ENCODE measurements around the gene FBXL2.
"Not testable (repeated sequence)": the region's sequence is repeated elsewhere in the genome, so short reads cannot be mapped to it uniquely, and the experiment has no call there.

The FBXL2 gene

GRCh38 chr3:33315826-33316225 lies 38.6 kb downstream of the FBXL2 start:
- DNase-seq (ENCODE audit: extremely low read depth in 1 of 2, low read depth in 1 of 2): no peak

- DNase-seq (ENCODE audit: extremely low read depth in 1 of 2, low read depth in 1 of 2): no peak
Observed at GRCh38 chr3:33317963-33318709, 40.9 kb downstream of the FBXL2 start.

GRCh38 chr3:33318710-33319380 lies 41.6 kb downstream of the FBXL2 start:
- no peak for DNase-seq (ENCODE audit: extremely low read depth in 1 of 2, low read depth in 1 of 2)

- no peak for DNase-seq (ENCODE audit: extremely low read depth in 1 of 2, low read depth in 1 of 2)
Observed at GRCh38 chr3:33322412-33322811, 45.2 kb downstream of the FBXL2 start.

GRCh38 chr3:33331414-33331813 lies 54.2 kb downstream of the FBXL2 start:
- no peak for DNase-seq (ENCODE audit: extremely low read depth in 1 of 2, low read depth in 1 of 2)

- DNase-seq (ENCODE audit: extremely low read depth in 1 of 2, low read depth in 1 of 2): no peak
Observed at GRCh38 chr3:33334364-33334763, 57.1 kb downstream of the FBXL2 start.

GRCh38 chr3:33338936-33339465 lies 61.8 kb downstream of the FBXL2 start:
- not testable (repeated sequence) for DNase-seq (ENCODE audit: extremely low read depth in 1 of 2, low read depth in 1 of 2)

- no peak for DNase-seq (ENCODE audit: extremely low read depth in 1 of 2, low read depth in 1 of 2)
Observed at GRCh38 chr3:33339758-33340157, 62.5 kb downstream of the FBXL2 start.

GRCh38 chr3:33355611-33356010 lies 78.4 kb downstream of the FBXL2 start:
- DNase-seq (ENCODE audit: extremely low read depth in 1 of 2, low read depth in 1 of 2): no peak

GRCh38 chr3:33358172-33358781 lies 81.0 kb downstream of the FBXL2 start:
- no peak for DNase-seq (ENCODE audit: extremely low read depth in 1 of 2, low read depth in 1 of 2)

GRCh38 chr3:33360136-33360825 lies 83.0 kb downstream of the FBXL2 start:
- DNase-seq (ENCODE audit: extremely low read depth in 1 of 2, low read depth in 1 of 2): no peak

- DNase-seq (ENCODE audit: extremely low read depth in 1 of 2, low read depth in 1 of 2): no peak
Observed at GRCh38 chr3:33363113-33363800, 86.0 kb downstream of the FBXL2 start.

GRCh38 chr3:33364060-33364459 lies 86.8 kb downstream of the FBXL2 start:
- DNase-seq (ENCODE audit: extremely low read depth in 1 of 2, low read depth in 1 of 2): no peak

GRCh38 chr3:33364531-33365128 lies 87.4 kb downstream of the FBXL2 start:
- no peak for DNase-seq (ENCODE audit: extremely low read depth in 1 of 2, low read depth in 1 of 2)

GRCh38 chr3:33372218-33373081 lies 95.2 kb downstream of the FBXL2 start:
- no peak for DNase-seq (ENCODE audit: extremely low read depth in 1 of 2, low read depth in 1 of 2)

GRCh38 chr3:33373082-33373437 lies 95.8 kb downstream of the FBXL2 start:
- DNase-seq (ENCODE audit: extremely low read depth in 1 of 2, low read depth in 1 of 2): no peak

- DNase-seq (ENCODE audit: extremely low read depth in 1 of 2, low read depth in 1 of 2): no peak
Observed at GRCh38 chr3:33377489-33377888, 100.2 kb downstream of the FBXL2 start.

GRCh38 chr3:33377931-33378330 lies 100.7 kb downstream of the FBXL2 start:
- DNase-seq (ENCODE audit: extremely low read depth in 1 of 2, low read depth in 1 of 2): no peak

- DNase-seq (ENCODE audit: extremely low read depth in 1 of 2, low read depth in 1 of 2): no peak
Observed at GRCh38 chr3:33380653-33381052, 103.4 kb downstream of the FBXL2 start.

All from activated CD8-positive, alpha-beta memory T cell treated with anti-CD3 and anti-CD28 coated beads for 1 hour (primary cell).